Loucy (cell line): ENCODE data around the gene POT1.

ENCODE experiments used
- CTCF ChIP-seq: fragments of 200-600 bp; sonication (generic); conservative IDR thresholded peaks from 2 replicates; pipeline ENCODE4 v1.5.1; 2014; ENCODE audit warnings: mild to moderate bottlenecking, antibody characterized with exemption, low read length
- EZH2phosphoT487 ChIP-seq: fragments of 200-600 bp; IDR thresholded peaks from 2 replicates; pipeline ENCODE4 v1.6.1; 2018; ENCODE audit warnings: antibody characterized with exemption, mild to moderate bottlenecking, moderate library complexity, borderline replicate concordance

GRCh38 chr7:124775422-124775821 lies 154.2 kb downstream of the POT1 start:
- TF ChIP-seq CTCF, result no peak
- TF ChIP-seq EZH2phosphoT487, result no peak
